Right lung (tissue), 5 donors: Measurements from ENCODE around the gene PDE4D. TPM values are rescaled to one million over a fixed set of nuclear protein-coding genes. Genes with fewer than 3 reads are reported as not detected.

Experiments used
- DNase-seq, 2 donors: peaks; one replicate each; pipeline ENCODE4 v3.0.0-alpha.2; 2013
- polyA plus RNA-seq, 5 donors: library from polyadenylated mRNA; unstranded; fragments of 120-200 nt; gene quantifications; one replicate each; pipeline versions ENCODE4 v1.2.1 to v1.2.3, GENCODE V29; 2013; ENCODE audit warnings: inconsistent platforms in 1 of 5, low replicate concordance in 1 of 5; ENCODE audit not compliant: insufficient read length in 5 of 5, insufficient read depth in 1 of 5

The PDE4D gene
- polyA plus RNA-seq, 5 donors = 14.6 to 27.4 (median 22.0) TPM

DNA sequence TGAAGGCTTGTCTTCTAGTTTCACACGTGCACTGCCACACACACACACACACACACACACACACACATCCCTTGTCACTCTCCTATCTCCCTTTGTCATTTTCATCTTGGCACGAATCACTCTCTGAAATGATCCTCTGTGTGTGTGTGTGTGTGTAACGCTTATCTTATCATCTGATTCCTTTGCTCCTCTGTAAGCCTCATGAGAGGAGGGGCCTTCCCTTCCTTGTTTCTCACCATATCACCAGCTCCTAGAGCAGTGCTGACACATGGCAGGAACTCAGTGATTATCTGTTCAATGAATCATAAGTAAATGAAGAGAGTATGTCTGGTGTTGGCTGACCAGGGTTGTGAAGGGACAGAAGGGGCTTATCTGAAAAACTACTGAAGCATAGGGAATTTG, 53.3 kb downstream of the PDE4D start:
- no peak for DNase-seq

DNA sequence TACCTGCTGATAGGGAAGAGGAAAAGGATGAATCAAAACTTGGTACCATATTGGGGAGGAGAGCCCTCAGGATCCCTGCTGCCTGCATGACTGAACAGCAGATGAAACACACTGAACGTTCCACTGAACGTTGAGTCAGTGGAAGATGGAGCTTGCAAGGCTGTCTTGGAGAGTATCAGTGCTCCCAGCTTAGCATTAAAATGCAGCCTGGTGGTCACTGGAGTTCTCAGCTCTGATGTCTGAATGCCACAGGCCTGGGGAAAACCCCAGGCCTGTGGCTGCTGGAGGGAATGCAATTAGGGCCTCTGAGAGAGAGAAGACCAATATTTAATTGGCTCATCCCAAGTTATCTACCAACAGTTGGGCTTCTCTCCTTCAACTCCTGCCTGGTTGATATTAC, 54.5 kb downstream of the PDE4D start:
- no peak for DNase-seq

DNA sequence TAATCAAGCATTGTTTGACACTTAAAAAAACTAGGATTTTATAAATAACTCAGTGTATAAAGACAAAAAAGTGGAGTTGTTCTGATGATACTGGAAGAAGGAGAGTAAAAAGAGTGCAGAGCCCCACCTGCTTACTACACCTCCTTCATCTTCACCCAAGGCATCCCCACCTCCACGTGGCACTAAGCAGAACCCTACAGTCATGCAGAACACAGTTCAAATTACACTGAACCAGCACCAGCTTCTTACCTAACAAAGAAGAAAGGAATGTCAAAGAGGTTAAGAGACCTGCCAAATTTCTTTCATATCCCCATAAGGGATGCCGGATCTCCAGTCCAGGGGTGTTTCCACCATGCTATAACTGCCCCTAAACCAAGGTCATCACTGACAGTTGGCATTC, 55.5 kb downstream of the PDE4D start:
- DNase-seq = no peak

DNA sequence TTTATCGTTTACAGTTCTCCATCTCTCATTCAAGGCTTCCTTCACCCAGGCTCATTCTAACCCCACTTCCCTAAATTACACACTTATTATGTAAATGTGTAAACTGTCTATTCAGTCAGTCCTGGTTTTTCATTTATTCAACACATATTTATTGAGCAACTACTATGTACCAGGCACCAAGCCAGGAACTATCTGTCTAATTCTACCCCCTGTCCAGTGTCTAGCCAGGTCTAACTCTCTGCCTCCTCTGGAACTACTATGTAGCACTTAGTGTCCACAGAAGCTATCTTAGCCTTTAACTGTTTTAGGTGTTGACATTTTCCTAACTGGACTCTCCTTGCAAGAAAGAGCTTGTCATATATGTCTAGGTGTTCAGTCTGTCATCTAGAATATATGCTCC, 56.5 kb downstream of the PDE4D start:
- DNase-seq = no peak

DNA sequence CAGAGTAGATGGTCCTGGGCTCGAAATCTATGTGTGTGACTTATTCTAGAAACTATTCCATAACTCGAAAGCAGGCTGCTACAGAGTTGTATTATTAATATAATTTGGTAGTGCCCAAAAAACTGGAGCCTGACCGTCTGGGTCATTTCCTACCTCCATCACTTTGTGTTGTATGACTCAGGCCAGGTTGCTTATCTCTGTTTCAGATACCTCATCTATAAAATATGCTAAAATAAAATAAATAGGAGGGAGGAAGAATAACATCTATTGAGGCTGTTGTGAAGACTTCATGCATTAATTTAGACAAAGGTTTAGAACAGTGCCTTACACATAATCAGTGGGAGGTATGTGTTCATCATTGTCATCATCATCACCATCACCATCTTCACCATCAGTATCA, 57.7 kb downstream of the PDE4D start:
- no peak for DNase-seq

DNA sequence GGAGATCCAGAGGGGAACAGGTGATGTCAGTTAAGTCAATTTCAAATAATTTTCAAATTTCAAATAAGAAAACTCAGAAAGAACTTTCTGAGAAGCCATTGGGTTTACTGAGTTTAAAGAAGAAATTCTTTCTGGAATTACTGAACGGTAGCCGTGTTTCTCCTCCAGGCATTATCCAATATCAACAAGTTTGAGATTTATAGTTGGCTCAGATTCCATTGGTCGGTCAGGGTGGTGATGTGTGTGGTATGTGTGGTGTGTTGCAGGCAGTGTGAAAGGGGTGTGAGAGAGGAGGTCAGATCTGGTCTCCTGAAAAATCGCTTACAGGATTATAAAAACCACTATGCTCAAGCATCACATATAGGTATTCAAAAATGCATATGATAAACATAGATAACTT, 60.1 kb downstream of the PDE4D start:
- DNase-seq = no peak

DNA sequence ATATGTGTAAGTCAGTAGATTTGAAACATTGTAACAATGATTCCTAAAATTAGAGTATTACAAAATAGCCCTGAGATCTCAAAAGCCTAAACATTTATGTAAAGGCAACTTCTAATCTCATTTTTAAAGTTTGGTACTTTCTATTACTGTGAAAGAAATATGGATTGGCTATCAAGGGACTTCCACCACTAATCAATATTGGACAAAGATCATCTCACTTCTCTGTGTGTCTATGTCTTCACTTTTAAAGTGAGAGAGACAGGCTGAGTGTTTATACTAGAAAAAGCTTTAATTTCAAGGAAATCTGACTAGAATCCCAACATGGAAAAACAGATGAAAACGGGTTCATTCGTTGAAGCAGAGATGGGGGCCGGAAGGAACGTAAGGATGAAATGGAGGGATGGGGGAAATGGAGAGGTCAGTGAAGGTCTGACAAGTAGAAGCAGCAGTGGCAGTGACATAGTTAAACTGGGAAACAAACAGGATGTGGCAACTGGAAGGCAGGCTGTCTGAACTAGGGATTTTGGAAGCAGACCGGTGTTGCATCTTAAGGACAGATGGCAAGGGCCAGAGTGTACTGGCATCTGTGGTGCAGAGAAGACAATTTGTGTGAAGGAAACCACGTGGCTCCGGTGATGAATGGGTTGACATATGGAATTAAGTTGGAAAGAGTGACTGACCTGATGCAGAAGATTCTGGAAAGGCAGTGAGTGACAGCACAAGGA, 60.8 kb downstream of the PDE4D start:
- no peak for DNase-seq

DNA sequence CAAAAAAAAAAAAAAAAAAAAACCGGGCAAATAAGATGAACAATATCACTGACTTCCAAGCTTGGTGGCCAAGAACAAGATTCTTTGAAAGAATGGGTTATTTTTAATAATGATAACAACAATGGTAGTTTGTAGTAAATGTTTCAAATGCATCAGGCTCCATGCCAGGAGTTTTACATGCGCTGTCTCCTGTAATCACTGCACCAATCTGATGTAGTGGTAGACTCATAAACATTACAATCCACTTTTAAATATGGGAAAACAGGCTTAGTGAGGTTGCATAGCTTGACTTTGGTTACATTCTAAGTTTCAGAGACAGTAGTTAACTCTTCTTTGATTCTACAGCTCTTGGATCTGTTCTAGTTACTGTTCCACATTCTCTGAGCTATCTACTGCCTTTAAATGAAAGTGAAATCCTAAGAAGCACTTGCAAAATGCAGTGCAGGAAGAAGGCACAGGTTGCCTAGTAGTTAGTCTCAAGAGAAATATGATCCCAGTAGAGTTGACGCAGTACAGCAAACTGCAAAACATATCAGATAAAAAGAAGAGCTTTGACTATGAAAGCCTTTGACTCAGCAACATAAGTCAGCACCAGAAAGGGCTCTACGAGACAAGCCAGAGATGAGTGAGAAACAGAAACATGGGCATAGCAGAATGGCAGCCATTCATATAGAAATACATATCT, 62.1 kb downstream of the PDE4D start:
- no peak for DNase-seq

DNA sequence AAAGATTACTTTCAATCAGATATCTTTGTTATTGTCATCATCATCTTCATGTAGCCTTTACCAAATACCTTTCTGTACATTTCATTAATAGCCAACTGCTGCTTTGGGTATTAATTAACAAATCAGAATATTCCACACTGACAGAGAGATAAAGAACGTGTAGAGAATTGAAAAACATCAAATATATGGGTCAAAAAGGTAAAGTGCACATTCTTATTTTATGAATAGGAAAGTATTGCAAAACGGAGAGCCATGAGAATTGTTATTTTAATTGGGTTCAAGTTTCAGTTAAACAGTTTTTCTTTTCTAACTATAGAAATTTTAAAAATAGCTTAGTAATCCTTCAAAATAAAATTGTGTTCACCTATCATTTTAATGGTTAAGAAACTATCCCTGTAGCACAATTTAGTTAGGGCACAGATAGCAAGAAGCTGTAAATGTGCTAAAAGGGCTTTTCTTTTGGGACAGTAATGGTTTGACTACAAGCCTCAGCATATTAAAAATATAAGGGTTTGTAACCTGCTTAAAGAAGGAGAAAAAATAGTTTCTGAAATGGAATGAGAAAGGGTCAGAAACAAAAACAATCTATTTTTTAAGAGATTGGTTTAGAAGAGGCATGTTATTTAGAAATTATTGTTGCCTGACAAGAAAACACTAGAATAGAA, 62.9 kb downstream of the PDE4D start:
- no peak for DNase-seq

DNA sequence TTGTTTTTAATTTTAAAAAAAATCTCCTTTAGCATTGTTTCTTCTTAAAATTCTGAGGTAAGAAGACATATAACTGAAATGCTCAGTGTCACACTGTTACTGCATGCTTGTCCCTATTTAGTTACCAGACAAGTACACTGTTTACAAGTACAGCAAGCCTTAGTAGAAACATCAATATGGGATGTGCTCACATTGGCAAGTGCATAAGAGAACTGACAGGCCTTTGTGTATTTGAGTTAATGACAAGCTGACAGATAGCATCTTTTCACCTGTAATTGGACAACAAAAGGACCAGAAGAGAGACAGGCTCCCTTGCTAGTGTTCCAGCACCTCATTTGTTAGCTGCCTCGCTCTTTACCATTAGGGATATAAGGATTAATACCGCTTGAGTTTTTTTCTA, 63.6 kb downstream of the PDE4D start:
- no peak for DNase-seq

DNA sequence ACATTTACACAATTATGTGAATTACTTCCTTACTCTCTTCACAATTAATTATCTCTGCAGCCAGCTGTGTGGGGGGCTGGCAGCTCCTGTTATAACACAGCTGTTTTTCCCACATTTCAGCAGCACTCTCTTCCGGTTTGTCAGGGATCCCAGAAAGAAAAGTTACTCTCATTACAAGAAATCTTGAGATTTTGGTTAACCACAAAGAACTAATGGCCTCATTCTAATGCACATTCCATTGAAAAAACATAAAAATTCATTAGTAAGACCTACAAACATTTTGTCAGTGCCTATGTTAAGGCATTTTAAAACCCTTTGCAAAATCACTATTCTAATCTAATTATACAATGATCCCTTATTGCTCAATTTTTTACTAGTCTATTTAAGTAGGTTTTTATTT, 64.1 kb downstream of the PDE4D start:
- peak; percentile 77 to 81 for DNase-seq

DNA sequence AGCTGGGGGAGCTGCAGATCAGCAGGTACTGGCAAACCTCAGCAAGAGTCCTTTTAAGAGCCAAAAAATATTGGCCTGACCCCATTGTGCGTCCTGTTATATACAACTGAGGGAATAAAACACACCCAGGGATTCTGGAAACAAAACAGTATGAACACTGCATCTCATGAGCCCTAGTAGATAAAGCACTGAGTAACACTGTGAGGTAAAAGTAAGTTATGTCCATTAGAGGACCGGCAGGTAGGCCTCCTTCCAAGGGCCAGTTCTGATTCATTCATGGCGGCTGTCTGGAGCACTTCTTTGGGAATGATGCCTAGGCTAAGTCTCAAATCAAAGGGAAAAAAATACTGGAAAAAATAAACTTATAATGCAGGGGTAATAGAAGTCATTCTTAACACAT, 64.9 kb downstream of the PDE4D start:
- DNase-seq = no peak

DNA sequence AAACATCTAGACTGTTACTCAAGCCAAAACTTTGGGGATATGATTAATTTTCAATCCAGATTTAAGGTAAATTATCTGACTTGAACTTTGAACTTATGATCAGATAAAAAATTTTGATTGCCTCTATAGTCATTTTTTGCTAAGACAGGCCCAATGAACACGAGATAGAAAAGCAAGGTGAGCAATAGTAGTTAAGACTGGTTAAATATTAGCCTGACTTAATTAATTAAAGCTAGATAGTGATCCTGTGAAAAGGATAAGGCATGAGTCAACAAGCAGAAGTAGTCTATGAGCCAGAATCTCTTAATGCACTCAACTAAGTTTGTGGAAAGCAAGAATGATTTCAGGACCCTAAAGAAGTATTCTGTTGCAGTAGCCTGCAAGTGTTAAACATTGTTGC, 66.5 kb downstream of the PDE4D start:
- no peak for DNase-seq

DNA sequence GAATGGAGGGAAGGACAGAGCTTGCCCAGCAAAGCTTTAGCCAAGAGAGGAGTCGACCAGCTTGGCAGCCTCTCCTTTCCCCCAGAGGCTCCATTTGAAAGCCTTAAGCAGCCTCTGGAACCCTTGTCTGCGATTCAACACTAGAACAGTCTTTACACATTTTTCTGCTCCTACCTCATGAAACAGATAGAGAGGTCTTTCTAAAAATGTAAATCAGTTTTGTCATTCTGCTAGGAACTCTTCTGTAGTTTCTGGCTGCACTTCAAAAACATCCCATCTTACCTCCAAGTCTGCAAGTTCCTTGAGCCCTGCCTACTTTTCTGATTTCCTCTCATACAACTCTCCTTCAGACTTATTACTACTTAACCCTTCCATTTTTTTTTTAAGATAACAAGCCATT, 70.1 kb downstream of the PDE4D start:
- no peak for DNase-seq

DNA sequence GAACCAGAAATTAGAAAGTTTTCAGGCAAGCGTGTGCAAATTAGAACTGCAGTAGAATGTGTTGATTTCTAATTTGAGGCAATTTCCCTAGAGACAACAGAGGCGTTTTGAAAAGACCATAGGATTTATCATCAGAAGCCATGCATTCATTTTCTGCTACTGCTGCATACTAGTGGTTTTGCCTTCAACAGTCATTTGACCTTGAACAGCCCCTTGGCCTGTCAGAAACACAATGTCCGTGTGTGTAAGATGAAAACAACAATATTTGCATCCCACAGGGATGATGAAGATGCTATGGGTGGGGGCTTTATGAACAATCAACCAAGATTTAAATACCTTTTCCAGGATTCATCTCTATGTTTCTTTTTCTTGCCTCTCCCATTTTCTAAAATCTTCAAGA, 73.7 kb downstream of the PDE4D start:
- DNase-seq = no peak

DNA sequence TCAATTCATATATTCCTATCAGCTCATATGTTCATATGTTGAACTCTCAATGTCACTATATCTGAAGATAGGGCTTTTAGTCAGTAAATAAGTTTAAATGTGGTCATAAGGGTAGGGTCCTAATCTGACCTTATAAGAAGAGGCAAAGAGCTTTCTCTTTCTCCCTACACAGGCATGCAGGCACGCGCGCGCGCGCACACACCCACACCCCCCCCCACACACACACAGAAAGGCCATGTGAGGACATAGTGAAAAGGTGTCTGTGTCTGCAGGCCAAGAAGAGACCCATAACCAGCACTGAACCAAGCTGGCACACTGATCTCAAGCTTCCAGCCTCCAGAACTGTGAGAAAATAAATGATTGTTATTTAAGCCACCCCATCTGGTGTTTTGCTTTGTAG, 76.0 kb downstream of the PDE4D start:
- no peak for DNase-seq

DNA sequence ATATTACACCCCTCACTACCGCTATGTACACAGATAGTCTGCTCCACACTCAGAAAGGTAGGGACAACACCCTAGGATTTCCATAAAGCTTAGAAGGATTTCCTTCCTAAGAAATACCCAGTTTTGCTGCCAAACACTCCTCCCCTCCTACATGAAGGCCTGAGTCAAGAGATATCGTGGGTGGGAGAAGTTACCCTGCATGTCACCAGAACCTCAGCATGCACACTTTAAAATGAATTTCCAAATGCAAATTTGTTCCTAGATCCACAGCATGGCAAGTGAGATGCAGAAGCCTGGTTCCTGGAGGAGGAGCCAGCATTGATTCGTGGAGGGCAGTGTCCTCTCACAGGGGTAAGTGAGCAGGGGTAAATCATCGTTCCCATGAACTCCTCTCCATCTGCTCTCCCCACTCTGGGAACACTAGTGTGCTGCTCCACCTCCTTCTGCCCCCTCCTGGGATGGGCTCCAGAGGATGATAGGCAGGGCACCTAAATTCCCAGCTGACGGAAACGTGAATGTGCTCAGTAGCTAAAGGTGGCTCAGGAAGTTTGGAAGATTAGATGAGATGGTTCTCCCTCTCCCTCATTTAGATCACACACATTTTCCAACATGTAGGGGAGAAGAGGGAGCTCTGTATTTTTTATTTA, 76.7 kb downstream of the PDE4D start:
- no peak for DNase-seq

DNA sequence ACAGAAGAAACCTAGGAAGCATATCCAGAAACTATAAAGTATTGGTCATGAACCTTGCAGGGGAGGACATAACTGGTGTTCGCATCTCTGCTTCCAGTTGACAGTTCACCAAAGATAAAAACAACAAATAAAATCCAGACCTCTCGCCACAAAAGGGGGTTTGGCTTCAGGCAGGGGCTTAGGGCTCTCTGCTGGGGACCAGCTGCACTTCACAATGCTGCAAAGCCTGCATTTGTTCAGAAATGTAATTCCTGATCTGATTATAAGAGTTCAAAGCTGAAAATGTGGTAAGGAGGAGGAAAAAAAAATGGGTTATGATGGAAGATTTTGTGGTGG, 79.0 kb downstream of the PDE4D start:
- no peak for DNase-seq

DNA sequence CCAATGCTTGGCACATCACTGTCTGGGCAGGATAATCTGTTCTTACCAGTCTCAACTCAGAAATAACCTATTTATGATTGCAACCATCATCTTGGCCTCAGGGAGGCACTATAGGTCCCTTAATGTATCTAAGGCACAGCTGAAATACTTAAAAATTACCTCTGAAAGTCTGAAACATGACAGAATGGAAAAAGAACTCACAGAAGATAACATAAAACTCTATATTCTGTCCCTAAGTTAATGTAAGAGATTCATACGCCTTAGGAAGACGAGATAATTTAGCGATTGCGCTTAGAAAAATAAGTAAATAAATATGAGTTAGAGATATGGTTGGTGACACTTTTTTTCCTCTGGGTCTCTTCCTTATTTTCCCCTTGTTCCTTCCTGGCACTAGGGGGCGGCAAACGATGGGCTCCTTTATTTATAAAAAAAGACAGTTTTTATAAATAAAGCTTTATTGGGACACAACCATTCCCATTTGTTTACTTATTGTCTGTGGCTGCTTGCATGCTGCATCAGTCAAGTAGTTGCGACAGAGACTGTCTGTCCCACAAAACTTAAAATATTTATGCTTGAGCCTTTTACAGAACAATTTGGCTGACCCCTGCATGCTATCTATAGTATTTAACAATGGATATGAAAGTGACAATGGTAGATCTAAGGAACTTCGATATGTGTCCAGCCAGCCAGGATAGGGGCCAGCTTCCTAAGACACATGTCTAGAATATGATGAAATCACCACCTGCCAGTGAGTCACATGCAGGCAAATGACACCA, 79.6 kb downstream of the PDE4D start:
- DNase-seq = no peak

DNA sequence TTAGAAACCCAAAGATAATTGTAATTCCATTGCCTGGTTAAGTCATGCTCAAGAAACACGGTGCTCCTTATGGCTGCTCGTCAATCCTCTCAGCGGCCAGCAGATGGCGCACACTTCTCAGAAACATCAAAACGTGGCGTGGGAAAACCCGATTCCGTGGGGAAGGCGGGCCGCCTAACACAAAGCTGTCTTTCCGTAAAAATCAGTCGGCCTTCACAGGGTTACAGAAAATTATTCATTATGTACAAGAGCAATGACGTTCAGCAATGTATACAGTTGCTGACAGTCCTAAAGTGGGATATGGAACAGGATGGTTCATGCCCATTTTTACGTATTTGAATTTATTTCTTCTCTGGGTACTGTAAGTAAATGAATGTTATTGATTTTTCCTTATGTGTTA, 83.5 kb downstream of the PDE4D start:
- DNase-seq = peak; percentile 54 to 64

DNA sequence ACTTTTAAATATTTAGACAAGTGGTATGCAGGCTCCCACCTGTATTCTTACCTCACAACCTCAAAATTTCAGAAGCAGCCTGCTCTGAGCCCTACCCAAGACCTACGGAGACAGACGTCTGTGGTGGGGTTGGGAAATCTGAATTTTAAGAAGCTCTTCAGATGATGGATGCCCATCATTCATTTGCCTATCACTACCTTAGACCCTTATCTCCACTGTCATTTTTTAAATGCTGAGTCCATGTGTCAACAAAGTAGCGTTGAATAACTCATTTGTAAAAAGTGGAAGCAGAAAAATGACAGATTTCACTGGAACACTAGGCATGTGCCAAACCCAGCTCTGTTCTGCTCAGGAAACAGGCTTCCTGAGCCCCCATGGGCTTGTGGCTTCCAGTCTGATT, 85.7 kb downstream of the PDE4D start:
- no peak for DNase-seq

DNA sequence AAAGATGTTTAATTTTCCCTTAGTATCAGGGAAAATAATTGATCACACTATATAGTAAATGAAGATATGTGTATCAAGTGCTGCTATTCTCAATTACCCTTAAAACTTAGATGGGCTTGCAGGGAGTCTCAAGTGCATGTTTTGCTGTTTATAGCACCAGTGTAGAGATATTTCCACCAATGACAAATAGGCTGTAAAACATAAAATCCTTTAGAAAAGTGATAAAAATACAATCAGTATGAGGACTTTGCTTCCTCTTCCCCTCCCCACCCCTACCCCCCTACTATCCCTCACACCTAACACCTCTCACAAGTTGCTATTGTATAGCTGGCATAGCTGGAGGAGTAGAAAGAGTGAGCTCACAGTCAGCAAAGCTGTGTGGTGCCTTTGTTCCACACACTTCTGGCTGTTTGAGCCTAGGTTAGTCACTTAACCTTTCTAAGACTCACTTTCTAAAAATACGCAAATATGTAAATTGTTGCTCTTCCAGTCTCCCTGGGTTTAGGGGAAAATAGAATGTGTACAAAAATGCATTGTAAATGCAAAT, 93.1 kb downstream of the PDE4D start:
- DNase-seq = no peak
